GM18858 (cell line): ENCODE results near the gene NUP50.

Experiments
- ATAC-seq: cut with Tn5 transposase; IDR thresholded peaks from one replicate; pipeline ENCODE4 v1.9.1; 2021; ENCODE audit not compliant: unreplicated experiment

Gene NUP50

GRCh38 chr22:45192701-45193187 is 29.0 kb downstream of the NUP50 start:
- ATAC-seq, result no peak

DNA sequence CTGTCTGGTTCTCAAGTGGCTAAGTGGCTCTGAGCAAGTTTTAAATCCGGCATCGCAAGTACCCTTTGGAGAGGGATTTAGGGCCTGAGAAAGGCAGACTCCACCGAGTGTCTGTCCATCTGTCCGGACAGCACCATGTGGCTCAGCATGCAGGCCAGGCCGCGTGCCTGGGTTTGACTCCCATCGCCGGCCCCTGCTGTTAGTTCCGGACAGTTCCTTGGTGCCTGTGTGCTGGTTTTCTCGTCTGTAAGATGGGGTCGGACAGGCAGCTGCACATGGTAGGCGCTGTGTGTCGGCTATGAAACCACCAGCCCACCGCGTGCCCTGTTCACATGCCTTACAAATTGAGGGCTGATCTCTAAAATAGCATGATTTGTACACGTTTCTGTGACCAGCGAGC is 31.0 kb downstream of the NUP50 start:
- no peak for ATAC-seq

- no peak for ATAC-seq
These were observed 31.9 kb downstream of the NUP50 start for GRCh38 chr22:45195616-45196015.

- no peak for ATAC-seq
These were observed 32.6 kb downstream of the NUP50 start for GRCh38 chr22:45196308-45196707.

GRCh38 chr22:45196926-45197605 is 33.3 kb downstream of the NUP50 start:
- no peak for ATAC-seq

DNA sequence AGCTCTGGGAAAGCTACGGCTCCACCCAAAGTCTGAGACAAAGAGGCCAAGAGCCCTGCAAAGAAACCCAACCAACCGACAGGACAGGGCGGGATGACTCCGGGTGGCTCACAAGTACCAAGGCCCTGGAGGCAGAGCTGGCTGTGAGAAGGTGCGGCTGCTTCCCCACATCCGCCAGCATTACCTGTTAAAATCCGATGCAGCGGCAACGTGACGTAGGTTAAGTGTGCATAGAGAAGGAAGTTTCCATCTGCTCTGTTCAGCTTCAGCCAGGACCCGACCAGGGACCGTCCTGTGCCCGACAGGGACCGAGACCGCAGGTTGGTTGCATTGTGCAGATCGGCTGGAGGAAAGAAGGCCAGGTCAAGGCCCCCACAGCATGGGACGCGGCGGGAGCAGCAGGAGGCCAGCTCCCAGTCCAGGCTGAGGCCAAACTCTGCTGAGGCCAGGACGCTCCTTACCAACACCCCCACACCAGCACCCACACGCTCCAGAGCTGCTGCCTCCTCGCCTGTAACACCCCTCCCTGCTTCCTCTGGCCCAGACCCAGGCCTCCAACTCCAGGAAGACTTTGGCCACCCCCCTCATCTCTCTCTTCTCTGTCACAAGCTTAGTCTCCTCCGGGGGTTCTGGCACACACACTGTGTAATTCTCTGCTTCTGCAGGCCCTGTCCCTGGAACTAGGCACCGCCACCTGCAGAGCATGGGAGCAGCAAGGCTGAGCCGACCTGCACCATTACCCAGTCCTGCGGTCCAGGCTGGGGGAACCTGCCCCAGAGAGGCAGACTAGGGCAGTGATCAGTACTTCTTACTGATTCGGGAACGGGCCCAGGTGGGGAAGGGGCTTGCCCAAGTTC is 34.1 kb downstream of the NUP50 start:
- no peak for ATAC-seq

- no peak for ATAC-seq
These were observed 34.7 kb downstream of the NUP50 start for GRCh38 chr22:45198463-45198795.

GRCh38 chr22:45199723-45200122 is 36.0 kb downstream of the NUP50 start:
- no peak for ATAC-seq

- no peak for ATAC-seq
These were observed 36.5 kb downstream of the NUP50 start for GRCh38 chr22:45200230-45200629.

- no peak for ATAC-seq
These were observed 37.3 kb downstream of the NUP50 start for GRCh38 chr22:45200860-45201511.

- ATAC-seq, result no peak
These were observed 38.1 kb downstream of the NUP50 start for GRCh38 chr22:45201678-45202332.

DNA sequence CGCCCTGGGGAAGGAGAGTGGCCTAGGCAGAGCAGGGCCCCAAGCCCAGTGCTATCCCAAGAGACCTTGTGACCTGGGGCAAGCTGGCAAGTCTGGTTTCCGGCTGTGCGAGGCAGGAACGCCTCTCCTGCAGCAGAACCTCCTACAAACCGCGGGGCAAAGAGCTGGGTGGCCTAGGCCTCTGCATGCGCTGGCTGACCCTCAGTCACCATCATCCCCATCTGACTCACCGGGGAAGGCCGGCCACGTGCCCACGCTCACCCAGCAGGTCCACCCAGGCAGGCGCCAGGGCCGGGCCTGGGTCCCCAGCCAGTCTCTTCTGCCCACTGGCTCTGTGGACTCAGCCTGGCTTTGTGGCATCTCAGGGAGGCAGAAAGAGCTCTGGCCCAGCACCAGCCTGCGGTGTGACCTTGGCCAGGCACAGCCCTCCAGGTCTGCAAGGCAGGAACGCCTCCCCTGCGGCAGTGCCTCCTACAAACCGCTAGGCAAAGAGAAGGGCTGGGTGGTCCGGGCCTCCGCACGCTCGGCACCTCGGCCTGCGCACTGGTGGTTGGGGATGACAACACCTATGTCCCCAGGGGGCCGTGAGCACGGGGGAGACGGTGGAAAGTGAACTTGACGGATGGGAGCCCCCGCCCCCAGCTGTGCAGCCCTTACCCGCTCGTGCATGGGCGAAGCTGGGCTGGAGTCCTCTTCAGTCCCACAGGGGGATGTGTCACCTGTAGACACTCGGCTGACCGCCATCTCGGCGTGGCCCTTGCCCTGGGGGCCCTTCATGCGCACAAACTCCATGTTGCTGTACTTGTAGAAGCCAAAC is 38.8 kb downstream of the NUP50 start:
- ATAC-seq, result no peak

GRCh38 chr22:45203150-45203951 is 39.6 kb downstream of the NUP50 start:
- no peak for ATAC-seq

GRCh38 chr22:45204241-45204640 is 40.5 kb downstream of the NUP50 start:
- ATAC-seq, result no peak

GRCh38 chr22:45204819-45205218 is 41.1 kb downstream of the NUP50 start:
- no peak for ATAC-seq

DNA sequence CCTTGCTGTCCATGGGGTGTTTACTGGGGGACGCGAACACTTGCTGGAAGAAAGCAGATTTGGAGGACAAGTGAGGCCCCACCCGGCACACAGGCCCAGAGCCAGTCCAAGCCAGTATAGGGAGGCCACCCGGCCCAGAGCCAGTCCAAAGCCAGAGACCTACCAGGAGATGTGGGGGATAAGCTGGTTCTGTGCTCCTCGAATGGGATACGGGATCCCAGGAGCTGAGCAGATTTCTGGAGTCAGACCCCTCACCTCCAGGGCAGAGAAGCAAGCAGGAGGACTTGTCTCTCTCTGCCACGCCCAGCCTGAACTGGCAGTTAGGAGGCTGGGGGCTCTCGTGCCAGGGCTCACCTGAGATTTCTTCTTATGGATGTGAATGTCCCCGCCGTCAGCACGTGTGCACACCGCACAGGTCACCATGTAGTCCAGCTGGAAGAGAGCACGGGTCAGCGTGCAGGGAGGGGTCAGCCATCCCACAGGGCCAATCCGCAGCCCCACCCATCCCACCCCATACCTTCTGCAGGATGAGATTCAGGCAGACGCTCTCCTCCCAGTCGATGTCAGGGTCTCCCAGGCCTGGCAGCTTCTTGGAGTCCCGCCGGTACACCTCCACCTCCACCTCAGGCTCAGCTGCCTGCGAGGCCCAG is 41.7 kb downstream of the NUP50 start:
- ATAC-seq, result no peak

- no peak for ATAC-seq
These were observed 42.5 kb downstream of the NUP50 start for GRCh38 chr22:45206233-45206632.

- ATAC-seq, result no peak
These were observed 43.8 kb downstream of the NUP50 start for GRCh38 chr22:45207533-45207932.

DNA sequence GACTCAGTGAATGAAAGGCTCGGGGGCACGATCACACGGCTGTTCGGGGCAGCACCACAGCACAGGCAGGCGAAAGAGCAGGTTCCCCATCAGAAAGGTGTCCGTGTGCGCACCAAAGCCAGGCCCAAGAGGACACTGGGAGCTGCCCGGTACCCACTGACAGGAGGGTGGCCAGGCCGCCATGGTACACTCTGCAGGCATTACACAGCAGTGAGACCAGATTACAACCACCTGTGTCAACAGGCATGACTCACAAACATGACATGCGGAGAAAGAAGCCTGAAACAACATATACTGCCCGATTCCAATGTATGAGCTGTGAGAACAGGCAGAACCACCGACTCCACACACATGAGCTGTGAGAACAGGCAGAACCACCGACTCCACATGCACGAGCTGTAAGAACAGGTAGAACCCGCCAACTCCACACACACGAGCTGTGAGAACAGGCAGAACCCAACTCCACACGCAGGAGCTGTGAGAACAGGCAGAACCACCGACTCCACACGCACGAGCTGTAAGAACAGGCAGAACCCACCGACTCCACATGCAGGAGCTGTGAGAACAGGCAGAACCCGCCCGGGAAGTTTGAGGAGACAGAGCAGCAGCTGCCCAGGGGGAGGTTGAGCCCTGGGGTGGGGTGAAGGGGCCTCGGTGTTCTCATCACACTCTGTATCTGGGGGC is 44.4 kb downstream of the NUP50 start:
- ATAC-seq, result no peak
